Uterus (tissue), 4 donors: ENCODE measurements around the gene LGALS3. TPM values are rescaled to one million over a fixed set of nuclear protein-coding genes. Genes with fewer than 3 reads are reported as not detected.

ENCODE experiments used
- DNase-seq, 2 donors: peaks; one replicate each; pipeline ENCODE4 v3.0.0-alpha.2; 2019 to 2020
- H3K27ac ChIP-seq, 2 donors: fragments of 200-600 bp; sonication (generic); 1 replicate in 1 of 2; 2 replicates in 1 of 2; pipeline ENCODE4 v1.5.1; 2016 to 2018
- H3K27me3 ChIP-seq, 2 donors: fragments of 200-600 bp; sonication (generic); one replicate each; pipeline ENCODE4 v1.5.1; 2018 to 2019; ENCODE audit warnings: control low read depth in 1 of 2
- H3K36me3 ChIP-seq, 2 donors: fragments of 200-600 bp; sonication (generic); one replicate each; pipeline ENCODE4 v1.5.1; 2019; ENCODE audit warnings: control low read depth in 1 of 2
- H3K4me1 ChIP-seq, 2 donors: fragments of 200-600 bp; sonication (generic); one replicate each; pipeline ENCODE4 v1.5.1; 2018 to 2019; ENCODE audit warnings: control low read depth in 1 of 2
- H3K4me3 ChIP-seq, 2 donors: fragments of 200-600 bp; sonication (generic); 1 replicate in 1 of 2; 2 replicates in 1 of 2; pipeline ENCODE4 v1.5.1; 2018 to 2019; ENCODE audit warnings: mild to moderate bottlenecking in 1 of 2
- H3K9me3 ChIP-seq, 2 donors: fragments of 200-600 bp; sonication (generic); one replicate each; pipeline ENCODE4 v1.5.1; 2019; ENCODE audit warnings: control low read depth in 1 of 2
- POLR2A ChIP-seq, 2 donors: fragments of 450-650 bp; IDR thresholded peaks; one replicate each; pipeline ENCODE4 v1.6.1; 2016; ENCODE audit warnings: antibody characterized with exemption in 2 of 2, mild to moderate bottlenecking in 1 of 2, moderate library complexity in 1 of 2
- intact Hi-C: fragments of 100-400 bp; cut with DNase I; formaldehyde crosslinking; loops from one replicate; pipeline ENCODE4 v1.15.1; 2023; ENCODE audit warnings: low total_unique reads
- total RNA-seq, 4 donors: library from RNA; depleted of rRNA in 3 of 4; stranded (reverse); fragments of >200 nt in 3 of 4; gene quantifications; one replicate each; pipeline versions ENCODE4 v1.1.0 to v1.2.4, GENCODE V29; 2014 to 2023
- TF ChIP-seq, protein P1 (sequence below), 4 experiments: fragments of 200-600 bp in 2 of 4; fragments of 450-650 bp in 2 of 4; sonication (generic) in 2 of 4; IDR thresholded peaks; one replicate each; pipeline ENCODE4 v1.5.1; 2016 to 2019; ENCODE audit warnings: antibody characterized with exemption in 4 of 4, mild to moderate bottlenecking in 2 of 4, moderate library complexity in 1 of 4
- donor health status: DM: yes; HTN: yes; CAD: no.

The LGALS3 gene
- total RNA-seq, 4 donors from 2014 or later: 71.9 to 486 (median 216) TPM

DNA sequence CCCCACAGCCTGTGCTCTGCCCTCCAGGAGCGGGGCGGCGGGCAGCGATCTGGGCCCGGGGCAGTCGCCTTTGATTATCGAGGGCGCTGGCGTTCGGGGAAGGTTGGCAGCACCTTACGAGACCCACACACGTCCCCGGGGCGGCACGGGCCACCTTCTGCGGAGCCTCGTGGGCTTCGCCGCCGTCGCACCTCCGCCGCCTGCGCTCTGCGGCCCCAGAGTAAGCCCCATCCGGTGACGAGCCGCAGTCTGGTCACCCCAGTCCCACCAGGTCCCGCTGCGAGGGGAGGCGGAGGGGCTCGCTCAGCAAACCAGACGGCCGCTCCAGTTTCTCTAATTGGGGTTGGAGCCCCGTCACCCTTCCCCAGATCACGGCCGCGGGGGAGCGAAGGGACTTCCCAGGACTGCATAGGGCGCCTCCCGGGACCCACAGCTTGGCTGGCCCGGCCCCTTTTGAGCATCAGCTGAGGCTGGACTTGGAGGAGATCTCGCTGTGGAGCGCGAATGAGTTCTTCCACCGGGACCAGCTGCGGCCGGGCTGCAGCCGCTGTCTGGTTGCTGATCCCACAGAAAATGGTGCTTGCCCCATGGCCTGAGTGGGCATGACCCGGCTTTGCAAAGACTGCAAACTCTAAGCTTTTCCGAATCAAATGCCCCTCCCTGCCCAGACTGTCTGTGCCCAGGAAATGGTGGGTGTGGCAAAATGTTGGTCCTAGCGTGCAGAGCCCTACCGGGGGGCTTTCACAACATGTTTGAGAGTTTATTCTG, 560 bp downstream of the LGALS3 start:
- Histone ChIP-seq H3K27me3 (no peaks in the 10 kb centered on the region), H3K36me3 (no peaks in the 10 kb centered on the region), H3K4me1 (peaks cover 0 to 9% of the 10 kb centered on the region in 2 donors), H3K9me3 (no peaks in the 10 kb centered on the region), H3K27ac (peak overlapping the region; percentile 97 to 98), H3K4me3 (peak overlapping the region; percentile 65 to 82)
- TF ChIP-seq, protein P1, sequence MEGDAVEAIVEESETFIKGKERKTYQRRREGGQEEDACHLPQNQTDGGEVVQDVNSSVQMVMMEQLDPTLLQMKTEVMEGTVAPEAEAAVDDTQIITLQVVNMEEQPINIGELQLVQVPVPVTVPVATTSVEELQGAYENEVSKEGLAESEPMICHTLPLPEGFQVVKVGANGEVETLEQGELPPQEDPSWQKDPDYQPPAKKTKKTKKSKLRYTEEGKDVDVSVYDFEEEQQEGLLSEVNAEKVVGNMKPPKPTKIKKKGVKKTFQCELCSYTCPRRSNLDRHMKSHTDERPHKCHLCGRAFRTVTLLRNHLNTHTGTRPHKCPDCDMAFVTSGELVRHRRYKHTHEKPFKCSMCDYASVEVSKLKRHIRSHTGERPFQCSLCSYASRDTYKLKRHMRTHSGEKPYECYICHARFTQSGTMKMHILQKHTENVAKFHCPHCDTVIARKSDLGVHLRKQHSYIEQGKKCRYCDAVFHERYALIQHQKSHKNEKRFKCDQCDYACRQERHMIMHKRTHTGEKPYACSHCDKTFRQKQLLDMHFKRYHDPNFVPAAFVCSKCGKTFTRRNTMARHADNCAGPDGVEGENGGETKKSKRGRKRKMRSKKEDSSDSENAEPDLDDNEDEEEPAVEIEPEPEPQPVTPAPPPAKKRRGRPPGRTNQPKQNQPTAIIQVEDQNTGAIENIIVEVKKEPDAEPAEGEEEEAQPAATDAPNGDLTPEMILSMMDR (IDR thresholded peaks at IDR 0.05): peak in 1 of 4 experiments; percentile 5
- no peak for TF ChIP-seq POLR2A (IDR thresholded peaks at IDR 0.05)
- intact Hi-C loops: no loop called here
- DNase-seq: peak; percentile 68 to 71

DNA sequence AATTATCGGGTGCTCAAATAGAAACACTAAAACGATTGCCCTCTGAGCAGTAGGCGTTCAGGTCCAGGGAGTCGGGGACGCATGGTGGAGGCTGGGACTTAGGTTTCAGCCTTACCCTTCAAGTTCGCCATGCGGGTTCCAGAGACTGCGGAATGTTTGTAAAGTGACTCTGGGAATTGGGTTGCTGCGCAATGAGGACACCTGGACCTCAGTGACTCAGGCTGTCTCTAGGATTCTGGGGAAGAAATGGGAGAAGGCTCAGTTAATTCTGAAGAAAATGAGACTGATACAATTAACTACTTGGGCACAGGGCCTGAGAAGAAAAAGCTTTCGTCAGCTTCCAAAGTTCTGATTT, 1.1 kb downstream of the LGALS3 start:
- no peak for TF ChIP-seq POLR2A (IDR thresholded peaks at IDR 0.05)
- TF ChIP-seq, protein P1 (IDR thresholded peaks at IDR 0.05): peak in 1 of 4 experiments; percentile 3
- Histone ChIP-seq H3K36me3 (no peaks in the 10 kb centered on the region), H3K27ac (peak overlapping the region; percentile 97 to 98), H3K9me3 (no peaks in the 10 kb centered on the region), H3K4me3 (peak overlapping the region; percentile 65 to 82), H3K27me3 (no peaks in the 10 kb centered on the region), H3K4me1 (peaks cover 0 to 13% of the 10 kb centered on the region in 2 donors)
- intact Hi-C loops: no loop called here
- DNase-seq: peak in 1 of 2 donors; percentile 43

DNA sequence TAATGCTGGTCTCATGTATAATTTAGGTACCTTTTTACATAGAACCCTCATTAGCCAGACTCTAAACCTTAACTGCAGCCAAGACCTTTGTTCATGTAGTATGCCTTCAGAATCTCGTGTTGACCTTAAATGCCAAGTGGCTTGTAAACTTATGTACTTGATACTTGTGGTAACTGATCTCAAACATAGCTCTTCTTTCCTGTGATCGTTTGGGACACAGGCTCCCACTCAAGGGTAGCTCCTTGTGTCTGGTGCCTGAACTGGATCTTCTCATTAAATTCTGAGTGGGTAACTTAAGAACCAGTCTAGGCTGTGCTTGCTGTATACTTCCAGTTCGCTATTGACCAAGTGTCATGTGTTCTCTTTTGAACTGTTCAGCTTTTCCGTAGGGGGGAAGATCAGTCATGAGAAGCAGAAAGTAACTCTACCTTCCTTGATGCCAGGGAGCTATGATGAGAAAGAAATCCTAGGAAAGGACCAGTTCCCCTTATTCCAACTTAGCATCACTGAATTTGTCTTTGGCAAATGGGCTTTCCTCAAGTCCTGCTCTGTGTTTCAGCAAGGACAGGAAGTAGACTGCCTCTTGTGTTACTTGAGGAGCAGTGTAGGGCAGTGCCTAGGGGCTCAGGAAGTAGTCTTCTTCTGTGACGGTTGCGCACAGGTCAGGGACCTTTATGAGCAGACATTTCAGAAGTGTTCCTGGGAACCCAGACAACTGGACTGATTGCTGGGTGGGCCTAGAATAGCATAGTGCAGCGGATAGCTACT, 2.5 kb downstream of the LGALS3 start:
- no peaks in the 10 kb centered on the region for H3K9me3 ChIP-seq
- H3K4me1 ChIP-seq: peaks cover 0 to 22% of the 10 kb centered on the region in 2 donors
- no peak for DNase-seq
- H3K4me3 ChIP-seq: peak overlapping the region in 1 of 2 donors; percentile 65
- intact Hi-C loops: no loop called here
- H3K27me3 ChIP-seq: no peaks in the 10 kb centered on the region
- H3K36me3 ChIP-seq: no peaks in the 10 kb centered on the region
- peak overlapping the region; percentile 97 to 98 for H3K27ac ChIP-seq
- TF ChIP-seq, protein P1 (IDR thresholded peaks at IDR 0.05): peak in 1 of 4 experiments; percentile 10
- TF ChIP-seq POLR2A (IDR thresholded peaks at IDR 0.05): no peak

DNA sequence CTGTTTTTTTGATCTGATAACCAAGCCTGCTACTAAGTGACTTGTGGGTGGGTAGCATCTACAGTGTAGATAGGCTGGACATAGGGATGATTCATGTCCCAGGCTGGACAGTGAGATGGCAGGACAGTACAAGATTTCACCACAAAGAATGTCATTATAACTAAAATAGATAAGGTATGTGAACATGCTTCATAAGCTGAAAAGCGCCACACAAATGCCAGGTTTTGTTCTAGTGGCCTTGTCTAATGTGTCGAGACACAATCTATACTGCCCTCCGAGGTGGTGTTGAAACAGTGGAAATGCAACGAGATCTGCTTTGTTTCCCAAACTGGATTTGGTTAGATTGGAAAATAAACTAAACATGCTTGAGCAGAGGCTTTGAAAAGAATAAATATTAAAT, 4.4 kb downstream of the LGALS3 start:
- no peak for DNase-seq
- no peaks in the 10 kb centered on the region for H3K9me3 ChIP-seq
- intact Hi-C loops: no loop called here
- peak overlapping the region; percentile 97 to 98 for H3K27ac ChIP-seq
- TF ChIP-seq POLR2A (IDR thresholded peaks at IDR 0.05): no peak
- TF ChIP-seq, protein P1 (IDR thresholded peaks at IDR 0.05): peak; percentile 35 to 65 (median 42)
- H3K4me1 ChIP-seq: peaks cover 0 to 28% of the 10 kb centered on the region in 2 donors
- no peaks in the 10 kb centered on the region for H3K27me3 ChIP-seq
- H3K4me3 ChIP-seq: no peak overlapping the region
- no peaks in the 10 kb centered on the region for H3K36me3 ChIP-seq

DNA sequence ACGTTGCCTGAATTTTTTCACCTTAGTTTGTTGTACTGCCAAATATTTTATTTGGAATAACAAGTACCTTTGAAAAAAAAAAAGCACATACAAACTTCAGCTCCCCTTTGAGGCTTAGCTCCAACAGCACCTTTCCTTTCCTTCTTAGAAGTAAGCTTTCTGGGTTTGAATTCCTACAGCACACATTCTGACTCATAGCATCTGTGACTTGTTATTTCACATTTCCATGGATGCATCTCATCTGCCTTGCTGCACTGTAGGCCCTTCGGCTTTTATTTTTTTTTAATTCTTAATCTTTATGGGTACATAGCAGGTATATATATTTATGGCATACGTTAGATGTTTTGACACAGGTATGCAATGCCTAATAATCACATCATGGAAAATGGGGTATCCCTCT, 7.2 kb downstream of the LGALS3 start:
- H3K4me1 ChIP-seq: peaks cover 0 to 28% of the 10 kb centered on the region in 2 donors
- no peaks in the 10 kb centered on the region for H3K27me3 ChIP-seq
- DNase-seq: no peak
- TF ChIP-seq, protein P1 (IDR thresholded peaks at IDR 0.05): no peak
- no peak for TF ChIP-seq POLR2A (IDR thresholded peaks at IDR 0.05)
- no peaks in the 10 kb centered on the region for H3K9me3 ChIP-seq
- peak overlapping the region; percentile 80 to 84 for H3K27ac ChIP-seq
- no peaks in the 10 kb centered on the region for H3K36me3 ChIP-seq
- H3K4me3 ChIP-seq: no peak overlapping the region
- intact Hi-C loops: no loop called here
